ENCODE data around the gene TAOK1.

The TAOK1 gene

DNA sequence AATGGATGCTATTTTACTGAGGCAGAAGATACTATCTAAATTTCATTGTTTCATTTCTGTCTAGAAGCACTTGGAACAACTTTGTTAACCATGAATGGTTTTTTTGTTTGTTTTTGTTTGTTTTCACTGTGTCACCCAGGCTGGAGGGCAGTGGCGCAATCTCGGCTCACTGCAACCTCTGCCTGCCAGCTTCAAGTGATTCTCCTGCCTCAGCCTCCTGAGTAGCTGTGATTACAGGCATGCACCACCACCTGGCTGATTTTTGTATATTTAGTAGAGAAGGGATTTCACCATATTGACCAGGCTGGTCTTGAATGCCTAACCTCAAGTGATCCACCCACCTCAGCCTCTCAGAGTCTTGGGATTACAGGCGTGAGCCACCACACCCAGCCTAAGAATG lies 136.2 kb downstream of the TAOK1 start:
- TF ChIP-seq, protein P1, sequence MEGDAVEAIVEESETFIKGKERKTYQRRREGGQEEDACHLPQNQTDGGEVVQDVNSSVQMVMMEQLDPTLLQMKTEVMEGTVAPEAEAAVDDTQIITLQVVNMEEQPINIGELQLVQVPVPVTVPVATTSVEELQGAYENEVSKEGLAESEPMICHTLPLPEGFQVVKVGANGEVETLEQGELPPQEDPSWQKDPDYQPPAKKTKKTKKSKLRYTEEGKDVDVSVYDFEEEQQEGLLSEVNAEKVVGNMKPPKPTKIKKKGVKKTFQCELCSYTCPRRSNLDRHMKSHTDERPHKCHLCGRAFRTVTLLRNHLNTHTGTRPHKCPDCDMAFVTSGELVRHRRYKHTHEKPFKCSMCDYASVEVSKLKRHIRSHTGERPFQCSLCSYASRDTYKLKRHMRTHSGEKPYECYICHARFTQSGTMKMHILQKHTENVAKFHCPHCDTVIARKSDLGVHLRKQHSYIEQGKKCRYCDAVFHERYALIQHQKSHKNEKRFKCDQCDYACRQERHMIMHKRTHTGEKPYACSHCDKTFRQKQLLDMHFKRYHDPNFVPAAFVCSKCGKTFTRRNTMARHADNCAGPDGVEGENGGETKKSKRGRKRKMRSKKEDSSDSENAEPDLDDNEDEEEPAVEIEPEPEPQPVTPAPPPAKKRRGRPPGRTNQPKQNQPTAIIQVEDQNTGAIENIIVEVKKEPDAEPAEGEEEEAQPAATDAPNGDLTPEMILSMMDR (IDR thresholded peaks at IDR 0.05; ENCODE audit: low read length, missing control alignments): no peak
- H3K4me3 ChIP-seq (replicated peaks; ENCODE audit: low read depth, low read length): no peak overlapping the region
- DNase-seq (ENCODE audit: low read depth): peak; percentile 10

DNA sequence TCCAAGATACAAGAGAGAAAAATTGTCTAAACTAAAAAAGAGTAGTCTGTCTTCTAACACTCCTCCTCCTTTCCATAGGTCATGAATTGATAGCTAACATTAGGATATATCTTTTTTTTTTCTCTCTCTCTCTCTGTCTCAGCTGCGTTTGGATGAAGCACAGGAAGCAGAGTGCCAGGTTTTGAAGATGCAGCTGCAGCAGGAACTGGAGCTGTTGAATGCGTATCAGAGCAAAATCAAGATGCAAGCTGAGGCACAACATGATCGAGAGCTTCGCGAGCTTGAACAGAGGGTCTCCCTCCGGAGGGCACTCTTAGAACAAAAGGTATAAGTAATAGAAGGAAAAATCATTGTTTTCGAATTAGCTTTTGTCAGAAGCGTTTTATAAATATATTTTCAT lies 143.8 kb downstream of the TAOK1 start:
- TF ChIP-seq, protein P1 (IDR thresholded peaks at IDR 0.05; ENCODE audit: low read length, missing control alignments): no peak
- DNase-seq (ENCODE audit: low read depth): no peak
- no peak overlapping the region for H3K4me3 ChIP-seq (replicated peaks; ENCODE audit: low read depth, low read length)

DNA sequence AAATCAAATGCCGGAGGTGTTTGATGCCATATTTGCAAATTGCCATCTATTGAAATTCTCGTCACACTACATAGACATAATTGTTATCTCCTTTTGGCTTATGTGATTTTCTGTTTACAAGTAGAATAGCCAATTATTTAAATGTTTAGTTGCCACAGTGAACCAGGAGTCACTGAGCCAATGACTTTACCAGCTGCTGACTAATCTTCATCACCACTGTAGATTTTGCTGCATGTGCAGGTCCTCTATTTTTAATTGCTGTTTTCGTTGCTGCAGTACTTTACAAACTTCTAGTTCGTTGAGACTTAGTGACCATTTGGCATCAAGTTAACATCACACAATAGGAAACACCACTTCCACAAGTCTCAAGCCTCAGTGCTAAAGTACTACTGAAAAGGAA lies 153.9 kb downstream of the TAOK1 start:
- H3K4me3 ChIP-seq (replicated peaks; ENCODE audit: low read depth, low read length): no peak overlapping the region
- no peak for DNase-seq (ENCODE audit: low read depth)
- TF ChIP-seq, protein P1 (IDR thresholded peaks at IDR 0.05; ENCODE audit: low read length, missing control alignments): no peak

DNA sequence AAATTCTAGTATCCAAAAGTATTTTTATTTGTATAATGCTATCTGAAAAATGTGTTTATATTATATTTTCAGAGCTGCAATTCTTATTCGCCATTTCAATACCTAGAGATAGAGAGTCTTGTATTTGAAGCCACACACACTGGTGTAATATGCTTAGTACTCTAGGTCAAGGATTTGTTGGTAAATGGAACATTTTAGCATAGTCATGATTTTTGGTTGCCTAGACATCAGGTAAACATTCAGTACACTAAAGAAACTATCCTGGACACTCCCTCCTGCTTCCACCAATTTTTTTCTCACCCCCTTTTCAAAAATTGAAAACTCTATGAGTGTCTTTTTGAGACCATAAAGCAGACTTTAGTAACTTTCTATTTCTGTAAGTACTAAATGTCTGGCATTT lies 155.9 kb downstream of the TAOK1 start:
- H3K4me3 ChIP-seq (replicated peaks; ENCODE audit: low read depth, low read length): no peak overlapping the region
- peak; percentile 39 for DNase-seq (ENCODE audit: low read depth)
- TF ChIP-seq, protein P1 (IDR thresholded peaks at IDR 0.05; ENCODE audit: low read length, missing control alignments): no peak

GRCh38 chr17:29546830-29547229 lies 156.7 kb downstream of the TAOK1 start:
- peak; percentile 33 for DNase-seq (ENCODE audit: low read depth)
- TF ChIP-seq, protein P1 (IDR thresholded peaks at IDR 0.05; ENCODE audit: low read length, missing control alignments): no peak
- H3K4me3 ChIP-seq (replicated peaks; ENCODE audit: low read depth, low read length): no peak overlapping the region

DNA sequence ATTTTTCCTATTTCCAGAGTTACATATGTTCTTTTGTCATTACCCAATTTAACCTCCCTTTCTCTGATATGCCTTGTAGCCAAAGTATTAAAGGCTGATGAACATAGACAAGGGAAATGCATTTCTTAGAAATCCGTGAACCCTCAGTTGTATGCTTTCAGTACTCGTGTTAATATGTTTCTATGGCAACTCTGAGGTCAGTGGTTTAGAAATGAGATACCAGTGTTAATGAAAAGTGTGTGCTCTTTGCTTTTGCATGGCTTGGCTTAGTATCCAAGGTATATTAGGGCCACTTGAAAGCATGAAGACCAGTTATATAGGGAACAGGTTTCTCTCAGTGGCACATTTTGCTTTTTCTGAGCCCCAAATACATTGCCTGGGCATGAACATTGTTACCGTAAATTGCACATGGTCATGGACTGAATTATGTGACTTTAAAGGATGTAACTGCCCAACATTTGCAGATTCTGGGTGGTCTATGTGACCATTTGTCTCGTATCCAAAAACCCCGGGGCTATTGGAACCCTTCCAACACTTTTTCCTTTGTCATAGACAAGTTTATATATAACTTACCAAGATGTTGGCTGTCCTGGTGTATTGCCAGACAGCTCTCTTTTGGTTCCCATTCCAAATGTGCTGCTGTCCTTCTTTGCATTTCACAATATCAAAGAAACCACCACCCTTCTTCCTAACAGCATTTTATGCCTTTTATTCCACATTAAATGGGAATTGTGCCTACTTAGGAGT lies 159.2 kb downstream of the TAOK1 start:
- H3K4me3 ChIP-seq (replicated peaks; ENCODE audit: low read depth, low read length): no peak overlapping the region
- DNase-seq (ENCODE audit: low read depth): peak; percentile 31
- TF ChIP-seq, protein P1 (IDR thresholded peaks at IDR 0.05; ENCODE audit: low read length, missing control alignments): no peak

GRCh38 chr17:29555840-29556239 lies 165.7 kb downstream of the TAOK1 start:
- no peak for DNase-seq (ENCODE audit: low read depth)
- no peak overlapping the region for H3K4me3 ChIP-seq (replicated peaks; ENCODE audit: low read depth, low read length)
- TF ChIP-seq, protein P1 (IDR thresholded peaks at IDR 0.05; ENCODE audit: low read length, missing control alignments): no peak

All from fibroblast of pulmonary artery (primary cell).